Measurements from ENCODE around the gene ASIC1. TPM values are rescaled to one million over a fixed set of nuclear protein-coding genes. Genes with fewer than 3 reads are reported as not detected.

The ASIC1 gene
- total RNA-seq, 6 experiments from 2014 or later = 0.07 to 0.19 (median 0.15) TPM; not detected in 2

DNA sequence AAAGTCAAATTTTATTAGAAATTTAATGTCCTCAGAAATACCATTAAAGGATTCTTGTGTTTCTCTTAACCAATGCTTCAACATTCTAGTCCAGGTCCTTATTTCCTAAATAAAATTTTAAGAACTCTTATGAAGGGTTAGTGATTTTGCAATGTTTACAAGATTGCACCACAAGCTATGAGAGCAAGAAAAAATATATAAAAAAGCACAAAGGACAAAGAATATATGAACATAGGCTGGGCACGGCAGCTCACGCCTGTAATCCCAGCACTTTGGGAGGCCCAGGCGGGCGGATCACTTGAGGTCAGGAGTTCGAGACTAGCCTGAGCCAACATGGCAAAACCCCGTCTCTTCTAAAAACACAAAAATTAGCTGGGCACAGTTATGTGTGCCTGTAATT, 39.8 kb upstream of the ASIC1 start:
- Histone ChIP-seq H3K4me3 (no peak overlapping the region), H3K27ac (peak overlapping the region in 2 of 3 donors; percentile 29 to 35), H3K36me3 (no peaks in the 10 kb centered on the region), H3K9me3 (no peaks in the 10 kb centered on the region), H3K4me1 (peaks cover 0 to 14% (median 0%) of the 10 kb centered on the region in 4 donors), H3K27me3 (no peaks in the 10 kb centered on the region)
- ATAC-seq (peak in 3 of 4 donors; percentile 49 to 67 (median 65)), DNase-seq (no peak)
- 57% methylated on average over 6 of the region's 6 CpGs for WGBS (ENCODE audit: insufficient coverage, low coverage, low lambda C conversion rate, missing lambda C conversion rate)
- TF ChIP-seq CTCF (IDR thresholded peaks at IDR 0.05) = no peak
- no peak for TF ChIP-seq POLR2A (IDR thresholded peaks at IDR 0.05)
- intact Hi-C loops (cut with DNase I) = no loop called here

GRCh38 chr12:50018154-50018553, 39.2 kb upstream of the ASIC1 start:
- ATAC-seq (no peak), DNase-seq (no peak)
- no peak overlapping the region for H3K4me3 ChIP-seq
- 80% methylated on average over 3 of the region's 3 CpGs for WGBS (ENCODE audit: insufficient coverage, low coverage, low lambda C conversion rate, missing lambda C conversion rate)
- H3K27me3 ChIP-seq = no peaks in the 10 kb centered on the region
- TF ChIP-seq CTCF (IDR thresholded peaks at IDR 0.05) (no peak), POLR2A (IDR thresholded peaks at IDR 0.05) (no peak)
- H3K4me1 ChIP-seq = peaks cover 0 to 14% (median 0%) of the 10 kb centered on the region in 4 donors
- intact Hi-C loops (cut with DNase I) = no loop called here
- H3K9me3 ChIP-seq = no peaks in the 10 kb centered on the region
- peak overlapping the region in 2 of 3 donors; percentile 29 to 35 for H3K27ac ChIP-seq
- H3K36me3 ChIP-seq = no peaks in the 10 kb centered on the region

DNA sequence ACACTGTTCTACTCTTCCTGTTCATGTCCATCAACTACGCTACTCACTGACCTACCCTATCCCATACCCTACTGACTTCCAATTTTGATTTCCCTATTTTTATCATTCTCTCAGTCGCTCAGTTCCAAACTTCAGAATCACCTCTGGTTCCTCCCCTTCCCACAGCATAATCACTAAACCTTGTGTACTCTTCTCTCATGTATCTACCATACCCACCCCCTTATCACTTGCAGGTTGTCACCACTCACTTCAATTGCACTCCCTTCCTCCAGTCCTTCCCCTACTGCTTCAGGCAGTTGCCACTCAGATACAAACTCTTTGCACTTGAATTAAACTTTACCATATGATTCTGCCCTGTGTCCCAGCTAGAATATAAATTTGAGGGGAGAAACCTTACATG, 38.4 kb upstream of the ASIC1 start:
- Histone ChIP-seq H3K9me3 (no peaks in the 10 kb centered on the region), H3K27ac (no peak overlapping the region), H3K27me3 (no peaks in the 10 kb centered on the region), H3K4me1 (peaks cover 0 to 14% (median 0%) of the 10 kb centered on the region in 4 donors), H3K36me3 (no peaks in the 10 kb centered on the region), H3K4me3 (no peak overlapping the region)
- intact Hi-C loops (cut with DNase I) = no loop called here
- 93% methylated on average over 2 of the region's 2 CpGs for WGBS (ENCODE audit: insufficient coverage, low coverage, low lambda C conversion rate, missing lambda C conversion rate)
- DNase-seq = no peak
- TF ChIP-seq POLR2A (IDR thresholded peaks at IDR 0.05) (no peak), CTCF (IDR thresholded peaks at IDR 0.05) (no peak)
- no peak for ATAC-seq

DNA sequence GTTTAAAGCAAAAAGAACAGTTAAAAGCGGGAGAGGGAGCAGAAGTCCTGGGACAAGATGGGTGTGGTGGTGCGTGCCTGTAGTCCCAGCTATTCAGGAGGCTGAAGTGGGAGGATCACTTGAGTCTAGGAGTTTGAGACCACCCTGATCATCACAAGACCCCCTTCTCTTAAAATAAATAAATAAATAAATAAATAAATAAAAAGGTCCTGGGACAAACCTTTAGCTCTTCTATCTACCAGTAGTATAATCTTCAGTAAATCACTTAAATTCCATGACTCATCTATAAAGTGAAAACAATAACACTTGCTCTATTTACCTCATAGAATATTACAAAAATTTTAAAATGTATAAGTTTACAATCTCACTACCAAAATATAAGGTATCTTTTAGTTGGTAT, 37.9 kb upstream of the ASIC1 start:
- Histone ChIP-seq H3K27ac (no peak overlapping the region), H3K4me3 (no peak overlapping the region), H3K36me3 (no peaks in the 10 kb centered on the region), H3K27me3 (no peaks in the 10 kb centered on the region), H3K9me3 (no peaks in the 10 kb centered on the region), H3K4me1 (peaks cover 0 to 16% (median 0%) of the 10 kb centered on the region in 4 donors)
- ATAC-seq (no peak), DNase-seq (no peak)
- 95% methylated on average over 2 of the region's 2 CpGs for WGBS (ENCODE audit: insufficient coverage, low coverage, low lambda C conversion rate, missing lambda C conversion rate)
- TF ChIP-seq CTCF (IDR thresholded peaks at IDR 0.05) (no peak), POLR2A (IDR thresholded peaks at IDR 0.05) (no peak)
- intact Hi-C loops (cut with DNase I) = no loop called here

DNA sequence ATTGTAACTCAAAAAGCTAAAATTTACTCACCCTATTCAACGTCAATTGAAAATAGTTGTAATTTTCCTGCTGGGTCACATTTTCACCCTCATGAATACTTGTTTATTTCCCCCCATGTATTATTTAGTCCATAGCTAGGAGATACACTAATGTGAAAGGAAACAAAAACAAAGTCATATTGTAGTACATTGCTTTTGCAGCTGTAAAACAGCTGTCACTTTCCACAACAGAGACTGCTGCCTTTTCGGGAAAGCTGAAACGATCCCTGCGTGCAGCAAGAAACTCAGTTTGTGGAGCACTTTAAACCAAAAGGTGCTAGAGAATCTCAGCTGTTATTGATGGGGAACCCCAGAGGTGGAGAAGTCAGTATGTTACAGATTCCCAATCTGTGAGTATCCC, 36.4 kb upstream of the ASIC1 start:
- H3K9me3 ChIP-seq = no peaks in the 10 kb centered on the region
- H3K4me3 ChIP-seq = no peak overlapping the region
- no peaks in the 10 kb centered on the region for H3K27me3 ChIP-seq
- no peaks in the 10 kb centered on the region for H3K36me3 ChIP-seq
- H3K4me1 ChIP-seq = peaks cover 0 to 20% (median 0%) of the 10 kb centered on the region in 4 donors
- WGBS (ENCODE audit: insufficient coverage, low coverage, low lambda C conversion rate, missing lambda C conversion rate) = 77% methylated on average over 4 of the region's 4 CpGs
- DNase-seq = no peak
- H3K27ac ChIP-seq = no peak overlapping the region
- TF ChIP-seq CTCF (IDR thresholded peaks at IDR 0.05) = no peak
- TF ChIP-seq POLR2A (IDR thresholded peaks at IDR 0.05) = no peak
- no peak for ATAC-seq
- intact Hi-C loops (cut with DNase I) = no loop called here
